HG03432 (cell line): ENCODE data around the gene KRTAP4-5.
"Not testable (repeated sequence)": the region's sequence is repeated elsewhere in the genome, so short reads cannot be mapped to it uniquely, and the experiment has no call there.

Experiments used
- ATAC-seq: cut with Tn5 transposase; IDR thresholded peaks from one replicate; pipeline ENCODE4 v1.9.1; 2021; ENCODE audit warnings: mild to moderate bottlenecking, moderate library complexity; ENCODE audit not compliant: unreplicated experiment

The KRTAP4-5 gene

DNA sequence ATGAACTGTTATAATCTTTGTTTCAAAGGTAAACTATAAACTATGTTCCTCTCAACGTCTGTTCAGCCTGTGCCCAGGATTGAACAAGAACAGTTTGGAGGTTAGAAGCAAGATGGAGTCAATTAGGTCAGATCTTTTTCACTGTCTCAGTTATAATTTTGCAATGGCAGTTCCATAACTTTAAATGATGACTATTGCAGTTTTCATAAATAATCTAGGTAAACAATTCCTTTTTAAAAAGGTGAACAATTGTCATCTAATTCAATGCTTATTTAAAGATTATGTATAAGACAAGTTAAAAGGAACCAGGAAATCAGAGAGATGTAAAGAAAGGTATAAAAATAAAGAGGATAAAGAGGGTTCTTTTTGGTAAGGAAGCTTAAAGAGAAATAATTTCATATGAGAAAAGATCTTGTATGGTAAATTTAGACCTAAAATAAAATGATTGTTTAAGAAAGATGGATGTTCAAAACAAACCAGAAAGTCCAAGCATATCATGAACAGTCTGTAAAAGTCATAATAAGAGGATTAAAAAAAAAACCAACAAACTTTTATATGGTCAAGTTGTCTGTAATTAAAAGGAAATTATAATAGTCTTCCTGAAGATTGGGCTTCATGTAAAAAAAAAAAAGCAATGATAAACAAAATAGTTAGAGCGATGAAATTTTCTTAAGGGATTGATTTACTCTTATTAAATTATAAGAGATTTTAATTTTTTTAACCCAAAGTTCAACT is 38.3 kb downstream of the KRTAP4-5 start:
- ATAC-seq = no peak

DNA sequence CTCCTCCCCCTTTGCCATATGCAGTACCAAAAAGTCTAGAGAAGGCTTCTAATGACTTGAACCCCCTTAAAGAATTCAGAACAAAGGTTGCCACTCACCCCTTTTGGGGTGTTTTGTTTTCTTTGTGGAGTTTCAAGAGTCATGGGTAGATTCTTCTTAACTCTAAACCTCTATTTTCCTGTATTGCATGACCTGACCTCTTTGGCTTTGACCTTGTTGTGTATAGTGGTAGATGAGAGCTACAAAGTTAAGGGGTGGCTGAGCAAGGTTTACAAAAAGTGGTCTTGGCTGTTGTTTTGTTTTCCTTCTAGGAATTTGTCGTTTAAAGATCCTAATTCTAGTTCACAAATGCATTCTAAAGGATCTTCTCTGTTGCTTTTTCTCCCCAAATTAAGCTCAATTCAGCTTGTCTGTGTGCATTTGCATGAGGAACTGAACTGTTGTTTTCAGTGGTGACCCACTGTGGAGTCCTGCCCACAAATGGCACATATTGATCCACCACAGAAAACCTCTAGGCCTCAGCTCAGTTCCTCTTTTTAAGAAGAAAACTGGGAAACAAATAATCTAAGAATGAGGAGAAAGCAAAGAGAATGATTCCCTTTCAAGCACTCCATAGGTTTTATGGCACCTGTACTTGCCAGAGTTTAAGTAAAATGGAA is 40.8 kb downstream of the KRTAP4-5 start:
- not testable (repeated sequence) for ATAC-seq

DNA sequence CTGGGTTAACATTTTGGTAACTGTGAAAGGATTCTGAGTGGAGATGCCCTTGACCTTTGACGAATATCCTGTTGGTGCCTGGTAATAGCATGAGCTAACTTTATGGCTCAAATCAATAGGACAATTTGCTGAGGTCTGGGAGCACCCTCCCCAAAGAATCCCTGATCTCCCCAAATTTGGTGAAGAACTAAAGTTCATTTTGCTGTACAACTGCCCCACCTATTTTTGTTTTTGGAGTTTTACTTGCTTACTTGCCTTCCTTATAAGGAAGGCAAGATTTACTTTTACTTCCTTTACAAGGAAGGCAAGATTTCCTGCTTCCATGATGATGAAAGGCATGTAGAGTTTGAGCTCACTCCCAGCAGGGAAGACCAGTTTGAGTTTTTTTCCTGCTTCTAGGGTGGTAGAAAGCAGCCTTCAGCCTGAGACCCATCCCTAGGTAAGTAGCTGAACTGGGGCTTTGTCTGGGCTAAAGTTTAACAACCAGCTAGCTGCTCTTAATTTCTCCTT is 41.6 kb downstream of the KRTAP4-5 start:
- no peak for ATAC-seq

DNA sequence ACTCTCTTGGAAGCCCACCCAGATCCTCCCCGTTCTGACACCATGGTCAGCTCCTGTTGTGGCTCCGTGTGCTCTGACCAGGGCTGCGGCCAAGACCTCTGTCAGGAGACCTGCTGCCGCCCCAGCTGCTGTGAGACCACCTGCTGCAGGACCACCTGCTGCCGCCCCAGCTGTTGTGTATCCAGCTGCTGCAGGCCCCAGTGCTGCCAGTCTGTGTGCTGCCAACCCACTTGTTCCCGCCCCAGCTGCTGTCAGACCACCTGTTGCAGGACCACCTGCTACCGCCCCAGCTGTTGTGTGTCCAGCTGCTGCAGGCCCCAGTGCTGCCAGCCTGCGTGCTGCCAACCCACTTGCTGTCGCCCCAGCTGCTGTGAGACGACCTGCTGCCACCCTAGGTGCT is 44.3 kb downstream of the KRTAP4-5 start, which contains the start of gene KRTAP4-9:
KRTAP4-9 (plus strand) TSS at position 43 of the 400 bp plus-strand sequence; CDS start at position 43, 0 bp downstream.
- not testable (repeated sequence) for ATAC-seq

DNA sequence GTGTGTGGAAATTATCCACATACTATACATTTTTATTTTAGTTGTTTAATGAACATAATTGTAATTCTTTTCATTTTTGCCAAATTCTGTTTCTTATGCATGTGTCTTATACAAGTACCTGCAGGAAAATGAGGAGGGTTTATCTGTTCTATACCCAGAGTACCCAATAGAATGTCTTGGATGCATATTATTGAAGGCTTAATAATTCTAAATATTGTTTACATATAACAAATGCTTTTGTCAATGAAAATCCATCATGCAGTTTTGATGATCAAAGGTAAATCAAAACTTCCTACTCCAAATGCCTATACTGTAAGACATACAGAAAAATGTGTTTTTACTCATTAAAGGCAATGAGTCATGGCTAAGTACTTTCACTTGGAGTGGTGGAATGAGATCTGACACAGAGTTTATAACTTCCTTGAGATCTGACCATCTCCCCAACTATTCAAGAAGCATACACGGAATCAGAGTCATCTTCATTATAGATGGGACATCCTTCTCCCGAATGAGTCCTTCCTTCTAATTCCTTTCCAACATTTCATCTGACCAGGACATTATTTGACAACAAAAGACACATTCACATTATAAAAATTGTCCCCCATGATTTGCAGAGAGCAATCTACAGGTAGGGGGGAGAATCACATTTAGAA is 45.1 kb downstream of the KRTAP4-5 start:
- not testable (repeated sequence) for ATAC-seq

DNA sequence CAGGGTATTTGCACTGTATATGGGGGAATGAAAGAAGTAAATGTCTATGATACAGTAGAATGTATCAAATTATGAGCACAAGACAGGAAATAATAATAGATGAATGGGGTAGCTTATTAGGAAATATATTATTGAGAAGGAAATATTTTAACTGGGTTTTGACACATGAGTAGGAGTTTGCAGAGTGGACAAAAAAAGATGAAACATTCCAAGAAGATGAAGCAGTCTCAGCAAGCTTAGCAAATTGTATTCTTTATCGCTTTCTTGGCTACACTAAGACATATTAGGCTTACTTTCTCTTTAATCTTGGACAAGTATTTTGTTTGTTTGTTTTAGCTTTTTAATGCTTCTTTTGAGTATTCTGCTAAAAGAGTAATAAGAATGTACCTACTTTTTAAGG is 45.7 kb downstream of the KRTAP4-5 start:
- ATAC-seq = no peak

DNA sequence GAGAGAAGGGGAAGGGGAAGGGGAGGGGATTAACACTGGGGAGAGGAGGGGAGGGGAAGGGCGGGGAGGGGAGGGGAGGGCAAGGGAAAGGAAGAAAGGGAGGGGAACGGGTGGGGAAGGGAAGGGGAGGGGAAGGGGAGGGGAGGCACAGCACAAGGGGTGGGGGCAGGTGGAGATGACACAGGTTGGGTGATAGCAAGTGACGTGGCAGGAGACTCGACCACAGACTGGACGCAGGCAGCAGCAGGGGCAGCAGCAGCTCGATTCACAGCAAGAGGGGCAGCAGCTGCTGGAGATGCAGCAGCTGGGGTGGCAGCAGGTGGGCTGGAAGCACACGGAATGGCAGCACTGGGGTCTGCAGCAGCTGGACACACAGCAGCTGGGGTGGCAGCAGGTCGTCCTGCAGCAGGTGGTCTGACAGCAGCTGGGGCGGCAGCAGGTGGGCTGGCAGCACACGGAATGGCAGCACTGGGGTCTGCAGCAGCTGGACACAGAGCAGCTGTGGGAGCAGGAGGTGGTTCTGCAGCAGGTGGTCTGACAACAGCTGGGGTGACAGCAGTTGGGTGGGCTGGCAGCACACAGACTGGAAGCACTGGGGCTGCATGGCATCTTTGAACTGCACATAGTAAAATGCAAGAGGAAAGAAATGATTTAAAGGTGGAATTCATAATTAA is 47.9 kb downstream of the KRTAP4-5 start, which contains the start of gene KRTAP4-16:
KRTAP4-16 (minus strand) TSS at position 624 of the 674 bp plus-strand sequence; CDS start at position 624, 0 bp downstream.
- ATAC-seq = no peak

DNA sequence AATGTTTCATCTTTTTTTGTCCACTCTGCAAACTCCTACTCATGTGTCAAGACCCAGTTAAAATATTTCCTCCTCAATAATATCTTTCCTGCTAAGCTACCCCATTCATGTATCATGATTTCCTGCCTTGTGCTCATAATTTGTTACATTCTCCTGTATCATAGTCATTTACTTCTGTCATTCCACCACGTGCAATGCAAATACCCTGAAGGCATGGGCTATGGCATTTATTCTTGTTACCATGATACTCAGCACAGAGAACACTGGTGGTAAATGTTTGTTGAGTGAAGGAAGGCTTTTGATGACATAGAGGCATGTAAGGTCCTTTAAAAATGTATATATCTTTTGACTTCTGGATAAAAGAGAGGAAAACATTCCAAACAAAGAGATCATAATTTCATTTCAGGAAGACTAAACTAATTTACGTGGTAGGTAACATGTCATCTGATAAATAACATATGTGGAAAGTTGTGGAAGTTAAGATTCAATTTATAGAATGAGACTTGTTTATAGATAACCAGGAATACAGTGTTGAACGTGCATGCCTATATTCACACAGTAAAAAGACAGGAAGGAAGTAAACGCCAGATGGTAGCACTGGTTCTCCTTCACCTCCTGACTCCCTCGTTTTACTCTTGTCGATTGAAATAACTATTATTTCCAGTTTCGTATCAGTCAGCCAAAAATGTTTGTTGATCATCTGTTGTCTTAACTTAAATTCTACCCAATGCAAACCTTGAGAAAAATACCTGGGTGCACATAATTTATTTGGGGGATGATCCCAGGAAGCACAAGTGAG is 49.7 kb downstream of the KRTAP4-5 start:
- not testable (repeated sequence) for ATAC-seq
